NCI-H1105 (cell line): ENCODE data around the gene NOL12.
"Not testable (repeated sequence)": the region's sequence is repeated elsewhere in the genome, so short reads cannot be mapped to it uniquely, and the experiment has no call there.

Experiments used
- DNase-seq: peaks from one replicate; lab custom pipeline; 2025; lab: John Stamatoyannopoulos, UW

The NOL12 gene

GRCh38 chr22:37713761-37714160 is 27.6 kb downstream of the NOL12 start:
- no peak for DNase-seq

- no peak for DNase-seq
These were observed 28.5 kb downstream of the NOL12 start for GRCh38 chr22:37714634-37715033.

DNA sequence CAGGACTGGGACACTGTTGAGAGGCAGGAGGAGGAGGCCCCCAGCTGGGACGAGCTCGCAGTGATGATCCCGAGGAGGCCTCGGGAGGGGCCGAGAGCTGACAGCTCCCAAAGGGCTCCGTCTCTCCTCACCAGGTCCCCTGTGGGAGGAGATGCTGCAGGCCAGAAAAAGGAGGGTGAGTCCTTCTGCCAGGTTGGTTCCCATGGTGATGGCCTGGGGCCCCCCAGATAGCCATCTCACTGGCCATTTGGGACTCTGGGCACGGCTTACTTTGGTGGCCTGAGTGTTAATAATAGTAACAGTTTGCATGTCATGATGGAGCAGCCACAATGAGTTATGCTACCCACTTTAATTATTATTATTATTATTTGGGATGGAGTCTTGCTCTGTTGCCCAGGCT is 29.6 kb downstream of the NOL12 start:
- no peak for DNase-seq

DNA sequence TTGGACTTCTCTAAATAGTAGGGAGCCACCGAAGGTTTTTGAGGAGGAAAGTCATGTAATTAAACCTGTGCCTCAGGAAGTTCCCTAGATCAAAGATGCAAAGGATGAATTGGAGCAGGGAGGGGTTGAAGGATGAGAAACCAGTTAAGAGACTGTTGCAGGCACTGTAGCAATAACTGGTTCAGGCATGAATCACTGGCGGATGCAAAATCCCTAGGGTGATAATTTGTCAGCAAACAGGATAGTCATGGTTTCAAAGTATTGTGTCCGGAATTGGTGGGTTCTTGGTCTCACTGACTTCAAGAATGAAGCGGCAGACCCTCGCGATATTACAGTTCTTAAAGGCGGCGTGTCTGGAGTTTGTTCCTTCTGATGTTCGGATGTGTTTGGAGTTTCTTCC is 30.6 kb downstream of the NOL12 start:
- DNase-seq: no peak

DNA sequence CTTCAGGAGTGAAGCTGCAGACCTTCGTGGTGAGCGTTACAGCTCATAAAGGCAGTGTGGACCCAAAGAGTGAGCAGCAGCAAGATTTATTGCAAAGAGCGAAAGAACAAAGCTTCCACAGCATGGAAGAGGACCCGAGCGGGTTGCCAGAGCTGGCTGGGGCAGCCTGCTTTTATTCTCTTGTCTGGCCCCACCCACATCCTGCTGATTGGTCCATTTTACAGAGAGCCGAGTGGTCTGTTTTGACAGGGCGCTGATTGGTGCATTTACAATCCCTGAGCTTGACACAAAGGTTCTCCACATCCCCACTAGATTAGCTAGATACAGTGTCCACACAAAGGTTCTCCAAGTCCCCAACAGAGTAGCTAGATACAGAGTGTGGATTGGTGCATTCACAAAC is 31.1 kb downstream of the NOL12 start:
- not testable (repeated sequence) for DNase-seq

DNA sequence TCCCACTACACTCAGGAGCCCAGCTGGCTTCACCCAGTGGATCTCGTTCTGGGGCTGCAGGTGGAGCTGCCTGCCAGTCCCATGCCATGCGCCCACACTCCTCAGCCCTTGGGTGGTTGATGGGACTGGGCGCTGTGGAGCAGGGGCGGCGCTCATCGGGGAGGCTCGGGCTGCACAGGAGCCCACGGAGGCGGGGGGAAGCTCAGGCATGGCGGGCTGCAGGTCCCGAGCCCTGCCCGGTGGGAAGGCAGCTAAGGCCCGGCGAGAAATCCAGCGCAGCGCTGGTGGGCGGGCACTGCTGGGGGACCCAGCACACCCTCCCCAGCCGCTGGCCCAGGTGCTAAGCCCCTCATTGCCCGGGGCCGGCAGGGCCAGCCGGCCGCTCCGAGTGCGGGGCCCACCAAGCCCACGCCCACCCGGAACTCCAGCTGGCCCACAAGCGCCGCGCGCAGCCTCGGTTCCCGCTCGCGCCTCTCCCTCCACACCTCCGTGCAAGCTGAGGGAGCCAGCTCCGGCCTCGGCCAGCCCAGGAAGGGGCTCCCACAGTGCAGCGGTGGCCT is 31.7 kb downstream of the NOL12 start:
- DNase-seq: not testable (repeated sequence)

- no peak for DNase-seq
These were observed 39.6 kb downstream of the NOL12 start for GRCh38 chr22:37725551-37726240.

GRCh38 chr22:37726241-37726887 is 40.2 kb downstream of the NOL12 start:
- DNase-seq: no peak

- no peak for DNase-seq
These were observed 42.5 kb downstream of the NOL12 start for GRCh38 chr22:37728620-37729019.

DNA sequence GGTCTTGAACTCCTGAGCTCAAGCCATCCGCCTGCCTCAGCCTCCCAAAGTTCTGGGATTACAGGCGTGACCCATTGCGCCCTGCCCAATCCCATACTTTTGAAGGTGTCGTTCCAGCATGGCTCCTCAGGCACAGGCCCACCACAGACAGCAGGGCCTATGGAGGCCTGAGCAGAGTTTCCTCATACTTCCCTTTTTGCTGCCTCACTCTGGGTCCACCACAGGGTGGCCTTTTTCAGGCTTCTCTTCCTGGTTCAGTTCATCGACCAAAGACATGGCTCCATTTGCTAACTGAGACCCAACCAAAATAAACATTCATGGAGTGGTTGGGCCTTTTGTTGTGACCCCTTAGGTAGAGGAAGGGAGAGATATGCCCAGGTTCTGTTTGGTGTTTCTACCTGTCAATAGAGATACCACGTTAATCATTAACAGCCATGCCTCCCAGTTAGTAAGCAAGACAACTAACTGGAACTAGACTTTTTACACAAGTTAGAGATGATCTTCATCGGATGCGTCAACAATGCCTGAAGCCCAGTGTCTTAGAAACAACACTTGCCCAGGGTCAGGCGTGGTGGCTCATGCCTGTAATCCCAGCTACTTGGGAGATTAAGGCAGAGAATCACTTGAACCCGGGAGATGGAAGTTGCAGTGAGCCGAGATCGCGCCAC is 45.8 kb downstream of the NOL12 start:
- DNase-seq: no peak

- DNase-seq: no peak
These were observed 46.8 kb downstream of the NOL12 start for GRCh38 chr22:37732699-37733607.

DNA sequence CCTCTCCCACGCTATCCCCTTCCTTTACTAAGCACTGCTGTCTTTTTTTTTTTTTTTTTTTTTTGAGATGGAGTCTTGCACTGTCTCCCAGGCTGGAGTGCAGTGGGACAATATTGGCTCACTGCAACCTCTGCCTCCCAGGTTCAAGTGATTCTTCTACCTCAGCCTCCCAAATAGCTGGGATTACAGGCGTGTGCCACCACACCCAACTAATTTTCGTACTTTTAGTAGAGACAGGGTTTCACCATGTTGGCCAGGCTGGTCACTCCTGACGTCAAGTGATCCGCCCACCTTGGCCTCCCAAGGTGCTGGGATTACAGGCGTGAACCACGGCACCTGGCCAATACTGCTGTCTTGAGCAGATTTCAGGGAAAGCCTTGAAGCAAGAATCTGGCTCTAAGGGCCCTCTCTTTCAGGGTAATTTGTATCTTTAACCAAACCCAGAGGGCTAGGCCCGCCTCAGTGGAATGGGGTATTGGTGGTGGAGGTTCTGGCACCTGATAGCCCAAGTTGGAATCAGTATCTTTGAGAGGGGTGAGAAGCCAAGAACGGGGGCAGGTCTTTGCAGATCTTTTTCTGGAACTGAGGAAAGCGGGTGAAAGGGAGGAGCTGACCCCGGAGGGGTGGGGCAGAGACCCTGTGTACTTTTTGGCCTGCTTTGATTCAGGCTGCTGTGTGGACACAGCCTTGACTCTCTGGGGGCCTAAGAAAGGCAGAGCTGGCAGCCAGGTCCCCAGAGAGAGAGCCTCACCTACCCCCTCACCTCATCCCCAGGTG is 47.7 kb downstream of the NOL12 start:
- DNase-seq: no peak

GRCh38 chr22:37734402-37734700 is 48.2 kb downstream of the NOL12 start:
- DNase-seq: no peak

DNA sequence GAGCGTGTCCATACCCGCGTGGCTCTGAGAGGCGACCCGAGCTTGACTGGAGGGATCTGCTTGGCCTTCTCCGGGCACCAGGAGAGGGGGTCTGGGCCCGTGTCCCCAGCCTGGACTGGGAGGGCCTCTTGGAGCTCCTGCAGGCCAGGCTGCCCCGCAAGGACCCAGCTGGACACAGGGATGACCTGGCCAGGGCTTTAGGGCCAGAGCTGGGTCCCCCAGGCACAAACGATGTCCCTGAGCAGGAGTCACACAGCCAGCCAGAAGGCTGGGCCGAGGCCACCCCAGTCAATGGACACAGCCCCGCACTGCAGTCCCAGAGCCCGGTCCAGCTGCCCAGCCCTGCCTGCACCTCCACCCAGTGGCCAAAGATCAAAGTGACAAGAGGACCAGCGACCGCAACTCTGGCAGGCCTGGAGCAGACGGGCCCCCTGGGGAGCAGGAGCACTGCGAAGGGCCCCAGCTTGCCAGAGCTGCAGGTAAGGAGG is 48.9 kb downstream of the NOL12 start:
- no peak for DNase-seq

DNA sequence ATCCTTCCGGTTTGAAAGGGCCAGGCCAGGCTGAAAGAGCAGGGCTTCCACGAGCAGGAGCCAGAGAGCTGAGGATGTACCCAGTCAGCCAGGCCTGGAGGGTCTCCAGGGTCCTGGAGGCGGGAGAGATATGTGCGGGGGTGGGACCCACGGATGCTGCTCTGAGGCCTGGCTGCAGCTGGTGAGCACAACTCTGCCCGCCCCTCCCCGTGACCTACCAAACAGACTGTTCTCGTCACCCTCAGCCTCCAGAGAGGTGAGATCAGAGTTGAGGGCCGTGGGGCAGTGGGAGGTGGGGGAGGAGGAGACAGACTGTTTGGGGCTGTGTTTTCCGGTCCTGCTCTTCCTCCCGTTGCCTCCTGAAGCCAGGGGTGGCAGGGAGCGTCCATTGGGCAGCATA is 52.9 kb downstream of the NOL12 start:
- DNase-seq: no peak

GRCh38 chr22:37739611-37740049 is 53.5 kb downstream of the NOL12 start:
- no peak for DNase-seq

DNA sequence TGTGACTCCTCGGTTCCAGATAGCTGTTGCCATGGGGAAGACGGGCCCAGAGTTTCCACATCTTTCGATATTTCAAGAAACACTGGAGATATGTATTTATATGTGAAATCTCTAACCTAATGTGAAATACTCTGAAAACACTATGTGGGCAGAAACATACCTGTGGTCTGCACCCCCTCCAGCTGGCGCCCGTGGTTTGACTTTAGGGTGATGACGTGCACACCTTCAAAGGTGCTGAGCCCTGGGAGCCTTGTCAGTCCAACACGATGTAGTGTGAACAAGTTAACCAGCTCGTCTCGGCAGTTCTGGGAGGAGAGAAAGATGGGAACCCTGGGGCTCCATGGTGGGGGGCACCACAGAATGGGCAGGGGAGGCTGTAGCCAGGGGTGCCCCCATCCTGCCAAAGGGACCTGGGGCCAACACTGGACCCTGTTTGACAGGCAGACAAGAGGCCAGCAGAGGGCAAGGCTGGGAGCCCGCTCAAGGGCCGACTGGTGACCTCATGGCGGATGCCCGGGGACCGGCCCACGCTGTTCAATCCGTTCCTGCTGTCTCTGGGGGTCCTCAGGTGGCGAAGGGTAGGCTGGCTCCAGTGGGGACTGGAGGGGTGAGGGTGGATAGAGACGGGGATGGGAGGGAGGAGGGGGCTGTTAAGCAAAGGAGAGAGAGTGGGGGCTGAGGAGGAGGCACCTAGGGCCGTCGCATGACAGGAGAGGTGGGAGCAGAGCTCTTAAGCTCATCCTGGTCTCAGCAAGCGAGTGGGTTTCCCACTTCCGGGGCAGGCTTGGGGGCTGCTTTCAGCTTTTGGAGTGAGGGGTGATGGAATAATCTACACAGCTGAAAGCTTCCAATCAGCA is 54.5 kb downstream of the NOL12 start:
- DNase-seq: no peak

DNA sequence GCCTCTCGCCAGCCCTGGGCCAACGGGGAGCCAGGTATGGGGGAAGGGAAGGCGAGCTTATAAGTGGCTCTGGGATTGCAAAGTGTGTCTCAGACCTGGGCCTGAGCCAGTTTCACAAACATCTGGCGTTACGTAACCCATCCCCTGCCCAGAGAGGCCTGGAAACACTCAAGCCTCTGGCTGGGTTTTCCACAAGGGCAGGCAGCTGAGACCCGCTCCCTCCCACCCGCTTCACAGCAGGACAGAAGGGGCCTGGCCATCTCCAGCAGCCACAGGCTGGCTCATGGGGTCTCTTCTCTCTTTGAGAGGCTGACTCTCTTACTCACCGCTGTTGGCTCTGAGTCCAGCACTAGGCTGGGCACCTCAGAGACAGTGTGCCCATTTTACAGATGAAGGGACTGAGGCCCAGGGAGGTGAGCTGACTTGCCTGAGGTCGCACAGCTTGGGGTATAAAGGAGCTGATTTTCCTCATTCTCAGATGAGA is 55.2 kb downstream of the NOL12 start:
- DNase-seq: peak; percentile 50

GRCh38 chr22:37742376-37743171 is 56.4 kb downstream of the NOL12 start:
- DNase-seq: no peak
